ENCODE measurements around the gene IFNAR1. TPM values are rescaled to one million over a fixed set of nuclear protein-coding genes. Genes with fewer than 3 reads are reported as not detected.

IFNAR1 gene
- polyA plus RNA-seq, 2 of the 4 experiments (the other 2 are of a cell fraction) = 14.1 to 14.2 TPM

- ChIA-PET CTCF (interaction anchor here (1.2 kb wide), 1 partner anchor 15 kb away, joined by 5 read pairs; no protein-coding TSS in a partner anchor), POLR2A (interaction anchor here (0.9 kb wide), 1 partner anchor 26 kb away, joined by 3 read pairs; the partner anchor contains the start of gene IFNAR1)
- FAIRE-seq (no peak), ATAC-seq (peak in 1 of 2 experiments; percentile 54; a peak in 2 of 6 replicates), DNase-seq (ENCODE audit: low read depth in 1 of 2, low spot score in 1 of 2) (no peak)
- Histone ChIP-seq H3K27ac (no peak overlapping the region), H3K4me2 (no peak overlapping the region), H3K9me3 (no peaks in the 10 kb centered on the region), H3K4me1 (no peaks in the 10 kb centered on the region), H3K4me3 (no peak overlapping the region)
- TF ChIP-seq HEYL (CRISPR knock-in tag; IDR thresholded peaks at IDR 0.05) = no peak
- TF ChIP-seq EHF (CRISPR knock-in tag; IDR thresholded peaks at IDR 0.05) = no peak
- TF ChIP-seq EP300 (IDR thresholded peaks at IDR 0.05) = no peak
- no peak for TF ChIP-seq RARB (CRISPR knock-in tag; IDR thresholded peaks at IDR 0.05)
- TF ChIP-seq HMGXB4 (CRISPR knock-in tag; IDR thresholded peaks at IDR 0.05; ENCODE audit: borderline replicate concordance) = no peak
- TF ChIP-seq CEBPB (IDR thresholded peaks at IDR 0.05) = no peak
- no peak for TF ChIP-seq RAD21 (conservative IDR thresholded peaks at IDR 0.05 in 1 of 2, IDR thresholded peaks at IDR 0.05 in 1 of 2)
- TF ChIP-seq FOXS1 (CRISPR knock-in tag; IDR thresholded peaks at IDR 0.05) = no peak
- TF ChIP-seq RNF2 (IDR thresholded peaks at IDR 0.05; ENCODE audit: borderline replicate concordance, low read depth) = no peak
- TF ChIP-seq ELK1 (IDR thresholded peaks at IDR 0.05; ENCODE audit: low read depth, low read length) = no peak
- TF ChIP-seq CHD4 (IDR thresholded peaks at IDR 0.05; ENCODE audit: borderline replicate concordance) = no peak
- no peak for TF ChIP-seq POLR2AphosphoS2 (conservative IDR thresholded peaks at IDR 0.05; ENCODE audit: low read length)
- TF ChIP-seq ZNF302 (CRISPR knock-in tag; IDR thresholded peaks at IDR 0.05) = no peak
- no peak for TF ChIP-seq CTCF (IDR thresholded peaks at IDR 0.05)
- no peak for TF ChIP-seq HOXA7 (CRISPR knock-in tag; IDR thresholded peaks at IDR 0.05)
- no peak for TF ChIP-seq HDAC2 (IDR thresholded peaks at IDR 0.05)
- WGBS (ENCODE audit: missing lambda C conversion rate) = 55% methylated on average over 5 of the region's 5 CpGs
These were observed 25.5 kb upstream of the IFNAR1 start for GRCh38 chr21:33299181-33299752.

- Histone ChIP-seq H3K4me1 (no peaks in the 10 kb centered on the region), H3K27ac (no peak overlapping the region), H3K4me3 (no peak overlapping the region), H3K9me3 (no peaks in the 10 kb centered on the region), H3K4me2 (no peak overlapping the region)
- CTCF ChIA-PET = interaction anchor here (1.2 kb wide), 1 partner anchor 13 kb away, joined by 5 read pairs; no protein-coding TSS in a partner anchor
- 81% methylated on average over 10 of the region's 10 CpGs for WGBS (ENCODE audit: missing lambda C conversion rate)
- no peak for ATAC-seq
- no peak for TF ChIP-seq RNF2 (IDR thresholded peaks at IDR 0.05; ENCODE audit: borderline replicate concordance, low read depth)
- DNase-seq (ENCODE audit: low read depth in 1 of 2, low spot score in 1 of 2) = no peak
- POLR2A ChIA-PET = no interaction called here
- no peak for FAIRE-seq
These were observed 23.8 kb upstream of the IFNAR1 start for GRCh38 chr21:33300701-33301631.
